HG02798 (cell line): ENCODE results near the gene ADGRL1.

ENCODE experiments used
- ATAC-seq: cut with Tn5 transposase; IDR thresholded peaks from one replicate; pipeline ENCODE4 v1.9.1; 2021; ENCODE audit warnings: mild to moderate bottlenecking; ENCODE audit not compliant: unreplicated experiment, poor library complexity

Gene ADGRL1

DNA sequence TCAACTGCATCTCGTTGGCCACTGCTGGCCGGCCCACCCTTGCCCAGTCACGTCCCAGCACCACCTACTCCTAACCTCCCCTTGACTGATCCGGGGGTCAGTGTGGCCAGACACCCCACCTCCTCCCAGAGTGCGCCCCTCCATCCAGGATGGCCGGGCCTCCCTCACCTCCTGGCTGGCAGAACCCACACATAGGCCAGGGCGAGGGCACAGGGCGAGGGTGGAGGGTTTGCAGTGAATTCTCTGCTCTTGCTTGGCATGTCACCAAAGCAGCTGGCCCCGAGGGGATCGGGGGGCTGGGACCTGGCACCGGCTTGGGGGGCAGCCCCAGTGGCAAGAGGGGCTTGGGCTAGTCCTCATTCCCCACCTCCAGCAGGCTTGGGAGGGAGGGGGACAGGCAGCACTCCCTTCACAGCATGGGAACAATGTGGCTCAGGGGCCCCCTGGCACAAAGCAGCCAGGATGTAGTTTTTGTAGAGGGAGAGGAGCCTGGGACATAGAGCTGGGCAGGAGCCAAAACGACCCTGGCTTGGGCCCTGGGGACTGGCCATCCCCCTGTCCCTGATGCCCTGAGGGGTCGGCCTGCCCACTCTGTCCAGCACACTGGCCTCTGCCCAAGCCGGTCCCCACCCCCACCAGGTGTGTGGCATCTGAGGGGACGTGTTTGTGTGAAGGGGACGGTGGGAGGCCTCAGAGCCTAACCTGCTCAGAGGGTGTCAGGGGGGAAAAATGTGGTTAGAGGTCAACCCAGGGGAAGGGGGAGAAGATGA is 41.1 kb downstream of the ADGRL1 start:
- ATAC-seq, result no peak

DNA sequence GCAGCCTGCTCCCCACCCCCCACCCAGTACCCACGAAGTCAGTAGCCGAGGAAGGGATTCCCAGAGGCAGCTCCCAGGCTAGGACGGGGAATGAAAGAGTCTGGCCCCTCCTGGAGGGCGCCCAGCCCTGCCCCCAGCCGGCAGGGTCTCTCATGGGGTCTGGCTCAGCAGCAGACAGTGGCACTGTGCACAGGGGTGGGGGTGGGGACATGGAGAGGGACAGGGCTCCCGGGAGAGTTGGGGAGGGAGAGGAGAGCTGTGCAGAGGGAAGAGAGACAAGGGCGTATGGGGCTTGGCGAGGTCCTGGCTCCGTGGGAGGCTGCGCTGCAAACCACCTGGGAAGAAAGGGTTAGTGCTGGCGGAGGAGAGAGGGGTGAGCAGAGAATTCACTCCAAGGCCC is 41.9 kb downstream of the ADGRL1 start:
- no peak for ATAC-seq

- no peak for ATAC-seq
These were observed 43.1 kb downstream of the ADGRL1 start for GRCh38 chr19:14162871-14163297.

GRCh38 chr19:14161305-14161704 is 44.7 kb downstream of the ADGRL1 start:
- no peak for ATAC-seq

GRCh38 chr19:14160017-14160703 is 45.8 kb downstream of the ADGRL1 start:
- no peak for ATAC-seq

- ATAC-seq, result no peak
These were observed 46.9 kb downstream of the ADGRL1 start for GRCh38 chr19:14159059-14159458.

GRCh38 chr19:14158276-14159023 is 47.5 kb downstream of the ADGRL1 start:
- ATAC-seq, result no peak

DNA sequence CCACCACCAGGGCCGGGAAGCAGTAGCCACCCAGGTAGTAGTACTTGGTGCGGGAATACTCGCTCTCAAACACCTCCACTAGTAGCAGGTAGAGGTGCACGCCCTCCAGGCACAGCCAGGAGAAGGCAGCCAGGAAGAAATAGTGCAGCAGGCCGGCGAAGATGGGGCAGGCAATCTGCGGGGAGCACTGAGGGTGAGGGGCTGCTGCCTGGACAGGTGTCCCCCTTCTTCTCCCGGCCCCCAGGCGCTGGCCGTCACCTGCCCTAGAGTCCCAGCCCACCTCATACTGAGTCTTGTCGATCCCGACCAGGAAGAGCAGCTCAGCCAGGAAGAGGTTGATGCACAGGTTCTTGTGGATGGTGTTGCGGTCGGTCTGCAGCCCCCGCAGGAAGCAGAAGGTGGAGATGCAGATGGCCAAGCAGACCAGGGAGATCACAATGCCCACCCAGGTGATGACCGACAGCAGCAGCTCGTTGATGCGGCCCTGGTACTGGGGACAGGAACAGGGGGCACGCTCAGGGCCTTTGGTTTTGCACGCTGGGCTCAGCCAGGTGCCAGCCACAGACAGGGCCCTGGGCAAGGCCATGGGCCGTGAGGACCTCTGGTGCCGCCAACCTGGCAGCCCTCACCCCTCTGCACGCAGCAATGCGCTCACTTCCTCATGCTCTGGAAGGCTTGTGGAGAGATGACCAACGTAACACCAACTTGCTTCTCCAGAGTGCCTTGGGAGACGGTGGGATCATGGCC is 48.8 kb downstream of the ADGRL1 start:
- ATAC-seq, result no peak

DNA sequence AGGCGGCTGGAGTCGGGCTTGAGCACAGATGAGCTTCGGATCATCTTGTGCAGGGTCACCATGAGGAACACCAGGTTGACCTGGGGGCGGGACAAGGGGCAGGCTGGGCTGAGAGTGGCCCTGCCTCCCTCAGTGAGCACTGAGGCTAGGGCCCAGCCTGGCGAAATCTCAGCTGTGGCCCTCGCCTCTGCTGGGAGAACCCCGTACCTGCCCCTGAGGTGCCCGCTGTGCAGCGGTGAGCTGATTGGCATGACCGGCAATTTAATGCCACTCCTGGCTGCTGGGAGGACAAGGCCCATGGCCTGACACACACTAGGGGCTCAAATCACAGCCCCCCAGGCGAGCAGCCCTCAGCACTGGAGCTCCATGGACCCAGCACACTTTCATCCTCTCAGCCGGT is 49.8 kb downstream of the ADGRL1 start:
- ATAC-seq, result no peak

DNA sequence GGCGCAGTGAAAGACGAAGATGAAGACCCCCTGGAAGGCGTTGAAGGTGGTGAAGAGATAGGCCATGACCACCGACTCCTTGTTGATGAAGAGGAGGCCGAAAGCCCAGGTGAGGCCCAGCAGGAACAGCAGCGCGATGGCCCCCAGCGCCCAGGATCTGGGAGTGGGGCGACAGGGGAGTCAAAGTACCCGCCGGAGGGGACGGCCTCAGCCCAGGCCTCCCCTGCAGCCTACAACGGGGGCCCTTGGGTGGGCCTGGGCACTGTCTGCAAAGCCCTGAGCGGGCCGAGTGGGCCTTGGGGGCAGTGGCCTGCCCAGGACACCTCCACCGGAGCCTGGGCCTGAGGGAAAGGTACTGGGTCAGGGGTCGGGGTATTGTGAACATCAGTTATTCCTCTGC is 50.6 kb downstream of the ADGRL1 start:
- no peak for ATAC-seq

DNA sequence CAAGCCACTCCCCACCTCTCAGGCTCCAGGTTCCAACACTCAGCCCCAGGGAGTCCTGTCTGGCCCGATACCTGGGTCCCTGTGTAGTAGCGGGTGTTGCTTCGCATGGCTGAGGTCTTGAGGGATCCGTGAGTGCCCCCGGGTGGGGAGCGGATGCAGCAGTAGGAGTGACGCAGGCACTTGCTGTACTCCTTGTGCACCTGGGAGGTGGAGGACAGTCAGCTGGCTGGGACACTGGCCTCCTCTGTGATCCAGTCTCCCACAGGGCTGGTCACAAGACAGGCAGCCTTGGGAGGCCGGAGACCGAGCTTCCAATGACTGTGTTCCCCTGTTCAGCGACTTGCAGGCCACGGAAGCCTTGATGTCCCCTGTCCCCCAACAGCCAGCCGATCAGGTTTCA is 53.3 kb downstream of the ADGRL1 start:
- ATAC-seq, result no peak

- ATAC-seq, result no peak
These were observed 55.0 kb downstream of the ADGRL1 start for GRCh38 chr19:14150770-14151661.

DNA sequence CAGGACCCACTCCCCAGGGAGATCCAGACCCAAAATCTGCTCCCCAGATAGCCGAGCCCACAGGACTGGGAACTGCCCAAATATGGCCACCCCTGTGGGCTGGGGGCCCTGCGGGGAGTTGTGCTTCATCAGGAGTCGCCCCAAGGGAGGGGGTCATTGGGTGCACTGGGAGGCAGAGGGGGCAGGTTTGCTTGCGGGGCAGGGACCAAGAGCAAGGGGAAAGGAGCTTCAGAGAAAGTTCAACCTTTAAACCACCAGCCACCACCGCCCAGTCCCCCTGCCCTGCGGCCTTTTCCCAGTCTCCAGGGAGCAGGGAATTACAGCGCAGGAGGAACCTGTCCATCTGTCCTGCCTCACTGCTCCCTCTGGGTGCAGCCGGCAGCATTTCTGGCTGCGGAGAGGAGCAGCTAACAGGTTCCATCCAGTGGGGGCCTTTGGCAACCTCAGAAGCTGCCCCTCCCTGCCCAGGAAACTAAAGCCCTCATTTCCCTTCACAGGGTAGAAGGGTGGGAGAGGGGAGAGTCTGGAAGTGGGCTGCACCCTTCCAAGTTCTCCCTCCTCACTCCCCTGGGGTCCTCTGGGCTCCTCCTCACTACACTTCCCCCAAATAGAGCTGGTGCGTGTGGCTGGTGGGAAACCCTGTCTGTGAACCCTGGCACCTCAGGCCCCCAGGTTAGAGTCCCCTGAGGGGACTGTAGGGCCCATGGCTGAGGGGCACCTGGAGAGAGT is 55.8 kb downstream of the ADGRL1 start:
- ATAC-seq, result no peak

- no peak for ATAC-seq
These were observed 56.4 kb downstream of the ADGRL1 start for GRCh38 chr19:14149509-14149994.

DNA sequence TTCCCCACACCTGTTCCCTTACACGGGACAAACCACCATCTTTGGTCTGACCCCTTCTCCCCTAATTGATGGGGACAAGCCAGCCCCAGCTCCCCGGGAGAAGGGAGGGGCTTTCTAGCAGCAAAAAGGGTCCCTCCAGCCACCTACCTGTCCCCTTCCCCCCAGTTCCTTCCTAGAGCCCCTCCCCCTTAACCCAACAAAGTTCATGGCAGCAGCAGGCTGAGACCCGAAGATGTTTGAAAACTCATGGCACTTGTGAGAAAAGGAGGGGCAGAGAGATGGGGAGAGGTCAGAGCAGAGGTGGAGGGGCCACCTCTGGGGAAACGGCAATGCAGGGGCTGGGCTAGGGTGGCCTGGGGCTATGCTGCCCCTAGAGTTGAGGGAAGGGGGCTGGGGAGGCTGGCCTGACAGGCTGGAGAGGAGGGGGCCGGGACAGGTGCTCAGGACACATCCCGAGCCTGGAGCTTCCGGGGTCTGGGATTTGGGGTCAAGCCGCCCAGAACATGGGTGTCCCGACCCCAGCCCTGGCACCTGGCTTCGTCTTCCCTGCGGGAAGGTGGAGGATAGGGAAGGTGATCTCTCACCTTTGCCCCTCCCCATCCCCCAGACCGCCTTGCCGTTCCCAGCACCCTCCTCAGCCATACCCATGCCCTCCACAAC is 57.1 kb downstream of the ADGRL1 start:
- no peak for ATAC-seq

GRCh38 chr19:14147797-14148605 is 58.0 kb downstream of the ADGRL1 start:
- ATAC-seq, result no peak

DNA sequence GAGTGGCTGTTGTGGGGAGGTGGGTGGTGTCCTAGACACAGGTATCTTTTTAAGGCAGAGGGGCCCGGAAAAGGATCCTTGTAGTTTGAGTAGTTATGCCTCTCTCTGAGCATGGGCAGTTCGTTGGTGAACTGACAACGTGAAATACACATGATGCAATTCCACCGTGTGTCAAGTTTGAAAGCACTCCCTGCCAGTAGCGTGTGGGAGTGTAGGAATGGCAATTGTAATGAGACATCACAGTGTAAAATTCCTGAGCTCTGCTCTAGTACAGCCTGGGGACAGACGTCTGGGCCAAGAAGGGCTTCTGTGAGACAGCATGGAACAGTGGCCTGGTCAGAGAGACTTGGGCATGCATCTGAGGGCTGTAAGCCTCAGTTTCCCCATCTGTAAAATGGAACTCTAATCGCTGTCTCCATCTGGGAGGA is 59.2 kb downstream of the ADGRL1 start:
- no peak for ATAC-seq
